A549 (cell line): ENCODE measurements around the gene PREX1. TPM values are rescaled to one million over a fixed set of nuclear protein-coding genes. Genes with fewer than 3 reads are reported as not detected.

ENCODE experiments used
- ATAC-seq, 2 experiments: fragments of 200-7000 bp in 1 of 2; fragments of >200 bp in 1 of 2; cut with Nextera tagmentation in 1 of 2; cut with Tn5 transposase in 1 of 2; 3 replicates each; pipeline versions ENCODE4 v1.8.0 to v1.9.1; 2018 to 2020; ENCODE audit warnings: mild to moderate bottlenecking in 1 of 2, moderate library complexity in 1 of 2
- CTCF ChIA-PET: fragments of 300-600 bp; sonication (Branson Sonifier 250); formaldehyde crosslinking; extraction: SDS; loops from one replicate; lab custom pipeline; 2021; ENCODE audit warnings: antibody characterized with exemption, inconsistent platforms; lab: Yijun Ruan, JAX
- POLR2A ChIA-PET: fragments of 350-600 bp; formaldehyde crosslinking; extraction: SDS; loops from one replicate; lab custom pipeline; 2021; ENCODE audit warnings: antibody characterized with exemption, inconsistent platforms; lab: Yijun Ruan, JAX
- DNase-seq, 2 experiments: peaks; one replicate each; pipeline versions ENCODE4 v3.0.0 to v3.0.0-alpha.2; 2011 to 2016; ENCODE audit warnings: low read depth in 1 of 2, low spot score in 1 of 2
- FAIRE-seq: peaks from 2 replicates; lab custom pipeline; 2011; peaks lifted over from hg19 to GRCh38; lab: Jason Lieb, UNC
- H3K27ac ChIP-seq, 2 experiments: fragments of >200 bp; sonication (Bioruptor Twin); formaldehyde crosslinking; 3 replicates each; pipeline ENCODE4 v1.5.1; 2016 to 2017
- H3K4me1 ChIP-seq: fragments of >200 bp; sonication (Bioruptor Twin); formaldehyde crosslinking; 3 replicates; pipeline ENCODE4 v1.6.1; 2016
- H3K4me2 ChIP-seq: fragments of >200 bp; sonication (Bioruptor Twin); formaldehyde crosslinking; 3 replicates; pipeline ENCODE4 v1.6.1; 2016
- H3K4me3 ChIP-seq: fragments of >200 bp; sonication (Bioruptor Twin); formaldehyde crosslinking; 3 replicates; pipeline ENCODE4 v1.5.1; 2016
- H3K9me3 ChIP-seq: fragments of >200 bp; sonication (Bioruptor Twin); formaldehyde crosslinking; 3 replicates; pipeline ENCODE4 v1.6.1; 2016
- ATOH8 ChIP-seq: fragments of 250-450 bp; sonication (Bioruptor Pico); IDR thresholded peaks from 2 replicates; pipeline ENCODE4 v1.5.0; 2020; ENCODE audit warnings: low read depth, mild to moderate bottlenecking, moderate library complexity
- CHD2 ChIP-seq: fragments of 150-350 bp; IDR thresholded peaks from 2 replicates; pipeline ENCODE4 v1.6.1; 2014; ENCODE audit warnings: low read length; ENCODE audit not compliant: partially characterized antibody
- ELK1 ChIP-seq: fragments of 150-350 bp; IDR thresholded peaks from 2 replicates; pipeline ENCODE4 v1.6.1; 2014; ENCODE audit warnings: low read depth, mild to moderate bottlenecking, low read length
- KDM5A ChIP-seq: fragments of 200-600 bp; sonication (generic); IDR thresholded peaks from 2 replicates; pipeline ENCODE4 v1.6.1; 2016; ENCODE audit warnings: antibody characterized with exemption, mild to moderate bottlenecking
- MAFK ChIP-seq: fragments of 450-650 bp; IDR thresholded peaks from 2 replicates; pipeline ENCODE4 v1.6.1; 2014; ENCODE audit not compliant: partially characterized antibody
- PBX3 ChIP-seq: IDR thresholded peaks from 2 replicates; pipeline ENCODE4 v1.6.1; 2012
- RCOR1 ChIP-seq: fragments of 150-350 bp; IDR thresholded peaks from 2 replicates; pipeline ENCODE4 v1.6.1; 2014; ENCODE audit warnings: antibody characterized with exemption, low read length, low read depth
- REST ChIP-seq: fragments of 200-600 bp; sonication (generic); IDR thresholded peaks from 2 replicates; pipeline ENCODE4 v1.6.1; 2016; ENCODE audit warnings: antibody characterized with exemption, mild to moderate bottlenecking, moderate library complexity
- RNF2 ChIP-seq: fragments of 200-600 bp; sonication (generic); IDR thresholded peaks from 2 replicates; pipeline ENCODE4 v1.6.1; 2016; ENCODE audit warnings: low read depth, mild to moderate bottlenecking, antibody characterized with exemption, moderate library complexity, borderline replicate concordance
- TFCP2L1 ChIP-seq: fragments of 250-450 bp; sonication (Bioruptor Pico); IDR thresholded peaks from 2 replicates; pipeline ENCODE4 v1.5.0; 2021; ENCODE audit warnings: mild to moderate bottlenecking
- TP53 ChIP-seq: fragments of 250-450 bp; sonication (Bioruptor Pico); IDR thresholded peaks from 2 replicates; pipeline ENCODE4 v1.5.0; 2021; ENCODE audit warnings: mild to moderate bottlenecking, moderate library complexity
- ZFP36 ChIP-seq: fragments of 450-650 bp; IDR thresholded peaks from 2 replicates; pipeline ENCODE4 v1.6.1; 2014; ENCODE audit warnings: borderline replicate concordance; ENCODE audit not compliant: partially characterized antibody
- WGBS: methylation state at CpG from one replicate; pipeline ENCODE4 v1.1.6; 2017; ENCODE audit errors: missing lambda C conversion rate; 5-methylcytosine and 5-hydroxymethylcytosine counted together
- polyA plus RNA-seq, 4 experiments: library from polyadenylated mRNA; depleted of rRNA in 3 of 4; stranded (reverse); fragments of >200 nt; fragmentation: RNase III in 1 of 4; extraction: RNeasy Plus Mini Kit Qiagen cat#74134 plus additional on column Dnase treatment in 1 of 4; gene quantifications; 2 replicates in 3 of 4; 3 replicates in 1 of 4; pipeline ENCODE4 v1.2.3, GENCODE V29; 2011 to 2017
- TF ChIP-seq, protein P1 (sequence below): fragments of 250-450 bp; sonication (Bioruptor Pico); IDR thresholded peaks from 2 replicates; pipeline ENCODE4 v1.5.0; 2021; ENCODE audit warnings: mild to moderate bottlenecking, moderate library complexity, borderline replicate concordance

Gene PREX1
- polyA plus RNA-seq, 2 of the 4 experiments (the other 2 are of a cell fraction): 3.6 to 4.2 TPM

- Histone ChIP-seq H3K9me3 (no peaks in the 10 kb centered on the region), H3K27ac (no peak overlapping the region), H3K4me2 (no peak overlapping the region), H3K4me3 (no peak overlapping the region), H3K4me1 (peaks cover 15% of the 10 kb centered on the region; the same call in 2 of the 3 replicates)
- no peak for FAIRE-seq
- ATAC-seq: no peak
- no peak for DNase-seq
- CTCF ChIA-PET: interaction anchor here (0.6 to 2.2 kb wide), 5 partner anchors 10 to 128 kb away, joined by 3 to 8 read pairs (median 3); no protein-coding TSS in a partner anchor
- WGBS: 96% methylated on average over 6 of the region's 6 CpGs
- POLR2A ChIA-PET: no interaction called here
- TF ChIP-seq ZFP36: no peak
- no peak for TF ChIP-seq RCOR1
- TF ChIP-seq, all 56 proteins: peak for 0
Measured at GRCh38 chr20:48785256-48785655, 42.5 kb downstream of the PREX1 start.

DNA sequence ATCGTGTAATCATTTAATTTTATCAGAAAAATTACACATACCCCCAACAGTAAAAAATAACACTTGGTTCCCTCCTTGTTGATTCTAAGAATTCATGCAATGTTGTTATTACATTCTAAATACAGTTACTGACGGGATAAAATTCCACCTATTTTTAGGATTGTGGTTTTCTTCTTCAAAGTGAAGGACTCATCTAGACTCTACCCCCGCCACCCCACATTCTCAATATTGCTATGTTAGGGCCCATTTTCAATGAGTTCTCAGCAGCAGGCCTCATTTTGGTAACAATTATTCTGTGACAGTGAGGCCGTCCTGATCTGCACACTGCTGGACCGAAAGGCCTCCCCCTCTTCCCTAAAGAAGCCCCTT, 43.5 kb downstream of the PREX1 start:
- no peak overlapping the region for H3K4me3 ChIP-seq
- ChIA-PET POLR2A (no interaction called here), CTCF (interaction anchor here (0.7 to 2.2 kb wide), 2 partner anchors 127 to 763 kb away, joined by 3 to 8 read pairs; no protein-coding TSS in a partner anchor)
- DNase-seq (no peak), FAIRE-seq (no peak), ATAC-seq (no peak)
- TF ChIP-seq MAFK (no peak), PBX3 (no peak), TFCP2L1 (CRISPR knock-in tag) (no peak), ELK1 (no peak), RNF2 (no peak), REST (no peak), TP53 (CRISPR knock-in tag) (no peak), CHD2 (no peak)
- H3K9me3 ChIP-seq: peaks cover 7% of the 10 kb centered on the region
- peaks cover 15% of the 10 kb centered on the region; the same call in 2 of the 3 replicates for H3K4me1 ChIP-seq
- no peak overlapping the region for H3K27ac ChIP-seq
- WGBS: 87% methylated on average over 5 of the region's 5 CpGs
- no peak overlapping the region for H3K4me2 ChIP-seq

GRCh38 chr20:48783533-48784272, 44.1 kb downstream of the PREX1 start:
- H3K4me3 ChIP-seq: no peak overlapping the region
- H3K4me1 ChIP-seq: peaks cover 15% of the 10 kb centered on the region; the same call in 2 of the 3 replicates
- DNase-seq (no peak), FAIRE-seq (no peak), ATAC-seq (no peak)
- 77% methylated on average over 9 of the region's 9 CpGs for WGBS
- ChIA-PET CTCF (interaction anchor here (0.8 to 2.2 kb wide), 2 partner anchors 15 to 126 kb away, joined by 3 to 8 read pairs; no protein-coding TSS in a partner anchor), POLR2A (no interaction called here)
- H3K27ac ChIP-seq: no peak overlapping the region
- TF ChIP-seq KDM5A: no peak
- TF ChIP-seq ATOH8 (CRISPR knock-in tag): no peak
- TF ChIP-seq, protein P1, sequence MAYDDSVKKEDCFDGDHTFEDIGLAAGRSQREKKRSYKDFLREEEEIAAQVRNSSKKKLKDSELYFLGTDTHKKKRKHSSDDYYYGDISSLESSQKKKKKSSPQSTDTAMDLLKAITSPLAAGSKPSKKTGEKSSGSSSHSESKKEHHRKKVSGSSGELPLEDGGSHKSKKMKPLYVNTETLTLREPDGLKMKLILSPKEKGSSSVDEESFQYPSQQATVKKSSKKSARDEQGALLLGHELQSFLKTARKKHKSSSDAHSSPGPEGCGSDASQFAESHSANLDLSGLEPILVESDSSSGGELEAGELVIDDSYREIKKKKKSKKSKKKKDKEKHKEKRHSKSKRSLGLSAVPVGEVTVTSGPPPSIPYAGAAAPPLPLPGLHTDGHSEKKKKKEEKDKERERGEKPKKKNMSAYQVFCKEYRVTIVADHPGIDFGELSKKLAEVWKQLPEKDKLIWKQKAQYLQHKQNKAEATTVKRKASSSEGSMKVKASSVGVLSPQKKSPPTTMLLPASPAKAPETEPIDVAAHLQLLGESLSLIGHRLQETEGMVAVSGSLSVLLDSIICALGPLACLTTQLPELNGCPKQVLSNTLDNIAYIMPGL (CRISPR knock-in tag): no peak
- no peak overlapping the region for H3K4me2 ChIP-seq
- peaks cover 10% of the 10 kb centered on the region for H3K9me3 ChIP-seq
